Gastrocnemius medialis (tissue), 4 donors: Measurements from ENCODE around the gene CYLD. TPM values are rescaled to one million over a fixed set of nuclear protein-coding genes. Genes with fewer than 3 reads are reported as not detected.

ENCODE experiments used
- ATAC-seq, 2 donors: fragments of 150-250 bp; one replicate each; pipeline ENCODE4 v1.9.1; 2016
- DNase-seq, 2 donors: peaks; one replicate each; pipeline ENCODE4 v3.0.0-alpha.2; 2019
- H3K27ac ChIP-seq, 4 donors: fragments of 200-600 bp; sonication (generic); 1 replicate in 1 of 4; 2 replicates in 3 of 4; pipeline ENCODE4 v1.5.1; 2016 to 2018; ENCODE audit warnings: mild to moderate bottlenecking in 2 of 4, moderate library complexity in 1 of 4
- H3K27me3 ChIP-seq, 3 donors: fragments of 200-600 bp; sonication (generic) in 2 of 3; 1 replicate in 1 of 3; 2 replicates in 2 of 3; pipeline versions ENCODE4 v1.5.1 to v1.6.0; 2016 to 2019; ENCODE audit warnings: mild to moderate bottlenecking in 1 of 3, moderate library complexity in 1 of 3
- H3K36me3 ChIP-seq, 2 donors: fragments of 200-600 bp; sonication (generic) in 1 of 2; one replicate each; pipeline ENCODE4 v1.5.1; 2017 to 2018
- H3K4me1 ChIP-seq, 2 donors: fragments of 200-600 bp; sonication (generic) in 1 of 2; one replicate each; pipeline ENCODE4 v1.5.1; 2016 to 2017; ENCODE audit warnings: mild to moderate bottlenecking in 2 of 2
- H3K4me3 ChIP-seq, 4 donors: fragments of 200-600 bp; sonication (generic) in 3 of 4; 1 replicate in 1 of 4; 2 replicates in 3 of 4; pipeline ENCODE4 v1.5.1; 2016 to 2019; ENCODE audit warnings: mild to moderate bottlenecking in 2 of 4
- H3K9me3 ChIP-seq, 3 donors: fragments of 200-600 bp; sonication (generic) in 2 of 3; 1 replicate in 1 of 3; 2 replicates in 2 of 3; pipeline ENCODE4 v1.5.1; 2016 to 2019
- POLR2A ChIP-seq, 2 donors: fragments of 450-650 bp; IDR thresholded peaks; one replicate each; pipeline ENCODE4 v1.6.1; 2017; ENCODE audit warnings: antibody characterized with exemption in 2 of 2, mild to moderate bottlenecking in 2 of 2, moderate library complexity in 2 of 2
- in situ Hi-C, 4 donors: fragments of 200-750 bp; cut with MboI; loops; one replicate each; pipeline versions ENCODE4 v1.15.0 to v1.8.0; 2017; ENCODE audit warnings: low sequenced_read_pairs in 4 of 4
- intact Hi-C: fragments of 100-400 bp; cut with DNase I; formaldehyde crosslinking; loops from one replicate; pipeline ENCODE4 v1.15.1; 2023; ENCODE audit warnings: low total_unique reads
- total RNA-seq, 4 donors: library from RNA; depleted of rRNA; stranded (reverse); fragments of >200 nt; gene quantifications; one replicate each; pipeline versions ENCODE4 v1.1.0 to v1.2.3, GENCODE V29; 2016
- TF ChIP-seq, protein P1 (sequence below), 5 experiments: fragments of 450-650 bp in 3 of 5; fragments of 200-600 bp in 2 of 5; sonication (generic) in 2 of 5; IDR thresholded peaks in 4 of 5; conservative IDR thresholded peaks in 1 of 5; 1 replicate in 4 of 5; 2 replicates in 1 of 5; pipeline ENCODE4 v1.5.1; 2016 to 2019; ENCODE audit warnings: antibody characterized with exemption in 5 of 5, mild to moderate bottlenecking in 3 of 5, moderate library complexity in 3 of 5

Gene CYLD
- total RNA-seq, 4 donors from 2014 or later = 49.2 to 177 (median 135) TPM

GRCh38 chr16:50838165-50838564 lies 96.3 kb downstream of the CYLD start:
- Histone ChIP-seq H3K27ac (no peak overlapping the region), H3K4me3 (no peak overlapping the region), H3K9me3 (no peaks in the 10 kb centered on the region), H3K27me3 (peaks cover 9 to 20% (median 10%) of the 10 kb centered on the region in 3 donors), H3K4me1 (no peaks in the 10 kb centered on the region), H3K36me3 (no peaks in the 10 kb centered on the region)
- TF ChIP-seq, protein P1, sequence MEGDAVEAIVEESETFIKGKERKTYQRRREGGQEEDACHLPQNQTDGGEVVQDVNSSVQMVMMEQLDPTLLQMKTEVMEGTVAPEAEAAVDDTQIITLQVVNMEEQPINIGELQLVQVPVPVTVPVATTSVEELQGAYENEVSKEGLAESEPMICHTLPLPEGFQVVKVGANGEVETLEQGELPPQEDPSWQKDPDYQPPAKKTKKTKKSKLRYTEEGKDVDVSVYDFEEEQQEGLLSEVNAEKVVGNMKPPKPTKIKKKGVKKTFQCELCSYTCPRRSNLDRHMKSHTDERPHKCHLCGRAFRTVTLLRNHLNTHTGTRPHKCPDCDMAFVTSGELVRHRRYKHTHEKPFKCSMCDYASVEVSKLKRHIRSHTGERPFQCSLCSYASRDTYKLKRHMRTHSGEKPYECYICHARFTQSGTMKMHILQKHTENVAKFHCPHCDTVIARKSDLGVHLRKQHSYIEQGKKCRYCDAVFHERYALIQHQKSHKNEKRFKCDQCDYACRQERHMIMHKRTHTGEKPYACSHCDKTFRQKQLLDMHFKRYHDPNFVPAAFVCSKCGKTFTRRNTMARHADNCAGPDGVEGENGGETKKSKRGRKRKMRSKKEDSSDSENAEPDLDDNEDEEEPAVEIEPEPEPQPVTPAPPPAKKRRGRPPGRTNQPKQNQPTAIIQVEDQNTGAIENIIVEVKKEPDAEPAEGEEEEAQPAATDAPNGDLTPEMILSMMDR (IDR thresholded peaks at IDR 0.05 in 4 of 5, conservative IDR thresholded peaks at IDR 0.05 in 1 of 5) = no peak
- TF ChIP-seq POLR2A (IDR thresholded peaks at IDR 0.05) = no peak
- in situ Hi-C loops (no loop called here), intact Hi-C loops (no loop called here)
- ATAC-seq = no peak
- no peak for DNase-seq

DNA sequence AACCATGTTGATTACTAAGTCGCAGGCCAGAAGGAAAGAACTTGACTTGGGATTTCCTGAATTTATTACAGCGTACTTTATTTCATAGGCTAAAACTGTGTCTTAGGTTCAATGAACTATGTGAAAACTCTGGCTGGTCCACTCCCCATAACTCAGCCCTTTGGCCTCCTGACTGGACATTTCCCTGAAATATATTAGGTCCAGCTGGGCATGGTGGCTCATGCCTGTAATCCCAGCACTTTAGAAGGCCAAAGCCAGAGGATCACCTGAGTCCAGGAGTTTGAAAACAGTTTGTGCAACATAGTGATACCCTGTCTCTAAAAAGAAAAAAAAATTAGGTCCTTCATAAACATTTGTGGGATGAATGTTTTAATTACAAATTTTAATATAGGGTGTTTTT lies 97.0 kb downstream of the CYLD start:
- Histone ChIP-seq H3K4me1 (no peaks in the 10 kb centered on the region), H3K9me3 (no peaks in the 10 kb centered on the region), H3K36me3 (no peaks in the 10 kb centered on the region), H3K4me3 (no peak overlapping the region), H3K27me3 (peaks cover 9 to 20% (median 10%) of the 10 kb centered on the region in 3 donors), H3K27ac (no peak overlapping the region)
- no peak for TF ChIP-seq POLR2A (IDR thresholded peaks at IDR 0.05)
- TF ChIP-seq, protein P1 (IDR thresholded peaks at IDR 0.05 in 4 of 5, conservative IDR thresholded peaks at IDR 0.05 in 1 of 5) = no peak
- in situ Hi-C loops (no loop called here), intact Hi-C loops (no loop called here)
- no peak for DNase-seq
- no peak for ATAC-seq

DNA sequence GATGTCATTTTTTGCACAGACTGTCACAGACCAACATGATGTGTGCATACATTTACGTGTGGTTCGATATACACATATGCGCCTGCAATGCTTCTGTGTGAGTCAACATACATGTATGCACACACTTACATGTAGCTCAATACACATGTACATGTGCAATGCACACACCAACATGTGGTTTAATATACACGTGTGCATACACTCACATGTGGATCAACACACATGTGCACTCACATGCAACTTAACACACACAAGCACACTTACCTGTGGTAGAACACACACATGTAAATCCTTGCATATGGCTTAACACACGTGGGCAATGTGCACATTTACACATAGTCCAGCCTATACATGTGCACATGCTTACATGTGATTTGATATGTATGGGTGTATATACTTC lies 97.5 kb downstream of the CYLD start:
- intact Hi-C loops (no loop called here), in situ Hi-C loops (no loop called here)
- DNase-seq (no peak), ATAC-seq (no peak)
- Histone ChIP-seq H3K9me3 (no peaks in the 10 kb centered on the region), H3K27me3 (peaks cover 9 to 20% (median 10%) of the 10 kb centered on the region in 3 donors), H3K36me3 (no peaks in the 10 kb centered on the region), H3K27ac (no peak overlapping the region), H3K4me3 (no peak overlapping the region), H3K4me1 (no peaks in the 10 kb centered on the region)
- no peak for TF ChIP-seq POLR2A (IDR thresholded peaks at IDR 0.05)
- TF ChIP-seq, protein P1 (IDR thresholded peaks at IDR 0.05 in 4 of 5, conservative IDR thresholded peaks at IDR 0.05 in 1 of 5) = no peak

GRCh38 chr16:50839920-50840729 lies 98.2 kb downstream of the CYLD start:
- DNase-seq (no peak), ATAC-seq (no peak)
- Histone ChIP-seq H3K4me3 (no peak overlapping the region), H3K9me3 (no peaks in the 10 kb centered on the region), H3K4me1 (no peaks in the 10 kb centered on the region), H3K27ac (no peak overlapping the region), H3K27me3 (peaks cover 9 to 20% (median 10%) of the 10 kb centered on the region in 3 donors), H3K36me3 (no peaks in the 10 kb centered on the region)
- intact Hi-C loops (no loop called here), in situ Hi-C loops (no loop called here)
- no peak for TF ChIP-seq POLR2A (IDR thresholded peaks at IDR 0.05)
- TF ChIP-seq, protein P1 (IDR thresholded peaks at IDR 0.05 in 4 of 5, conservative IDR thresholded peaks at IDR 0.05 in 1 of 5) = no peak
